Endothelial cell (in vitro differentiated cells): ENCODE results near the gene TMEM204. TPM values are rescaled to one million over a fixed set of nuclear protein-coding genes. Genes with fewer than 3 reads are reported as not detected.

Experiments
- DNase-seq: peaks from one replicate; pipeline ENCODE4 v3.0.0; 2021; ENCODE audit warnings: low spot score
- H3K27ac Mint-ChIP-seq: one replicate; pipeline ENCODE4 v1.8.0; 2021; ENCODE audit warnings: mixed read lengths, inconsistent platforms; ENCODE audit not compliant: unreplicated experiment
- H3K27me3 Mint-ChIP-seq: one replicate; pipeline ENCODE4 v1.8.0; 2021; ENCODE audit warnings: mild to moderate bottlenecking, moderate library complexity, mixed read lengths, inconsistent platforms; ENCODE audit not compliant: unreplicated experiment
- H3K36me3 Mint-ChIP-seq: one replicate; pipeline ENCODE4 v1.8.0; 2021; ENCODE audit warnings: mild to moderate bottlenecking, low read depth, mixed read lengths, inconsistent platforms; ENCODE audit not compliant: unreplicated experiment
- H3K4me1 Mint-ChIP-seq: one replicate; pipeline ENCODE4 v1.8.0; 2021; ENCODE audit warnings: mild to moderate bottlenecking, mixed read lengths, inconsistent platforms; ENCODE audit not compliant: unreplicated experiment
- H3K4me3 Mint-ChIP-seq: one replicate; pipeline ENCODE4 v1.8.0; 2021; ENCODE audit warnings: mild to moderate bottlenecking, mixed read lengths, inconsistent platforms; ENCODE audit not compliant: unreplicated experiment
- H3K9me3 Mint-ChIP-seq: one replicate; pipeline ENCODE4 v1.8.0; 2021; ENCODE audit warnings: mixed read lengths, inconsistent platforms; ENCODE audit not compliant: unreplicated experiment
- total RNA-seq: library from RNA; stranded (reverse); fragmentation: NEBNext Ultra II Directional; extraction: Animal tissue kit (Norgen Biotek cat#: 25700); gene quantifications from one replicate; pipeline ENCODE4 v1.2.1, GENCODE V29; 2021; ENCODE audit not compliant: unreplicated experiment
- TF ChIP-seq, protein P1 (sequence below): fragments of 200-600 bp; sonication (generic); IDR thresholded peaks from one replicate; pipeline ENCODE4 v1.5.0; 2021; ENCODE audit warnings: antibody characterized with exemption; ENCODE audit not compliant: unreplicated experiment

The TMEM204 gene
- total RNA-seq, 1 donor from 2014 or later = 66.3 TPM

DNA sequence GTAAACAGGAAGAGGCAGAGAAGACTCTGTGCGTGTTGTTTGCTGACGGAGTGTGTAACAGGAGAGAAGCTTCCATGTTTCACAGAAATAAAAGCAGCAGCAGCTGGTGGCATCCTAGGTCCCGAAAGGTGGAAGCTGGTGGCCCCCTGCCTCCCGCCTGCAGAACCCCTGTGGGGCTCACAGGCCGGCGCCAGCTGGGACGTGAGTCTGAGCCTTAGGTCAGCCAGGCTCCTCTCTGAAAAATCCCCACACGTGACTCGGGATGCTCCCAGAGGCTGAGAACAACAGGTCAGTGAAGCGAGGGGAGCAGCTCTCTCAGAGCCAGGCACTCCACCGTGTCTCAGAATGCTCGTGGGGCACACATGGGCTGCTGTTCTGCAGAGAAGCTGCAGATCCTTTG is 27.4 kb downstream of the TMEM204 start:
- Mint-ChIP-seq H3K9me3 (no peaks in the 10 kb centered on the region), H3K36me3 (peaks cover 30% of the 10 kb centered on the region), H3K4me1 (peaks cover 32% of the 10 kb centered on the region), H3K4me3 (no peak overlapping the region), H3K27ac (peak overlapping the region; percentile 62), H3K27me3 (peaks cover 6% of the 10 kb centered on the region)
- TF ChIP-seq, protein P1, sequence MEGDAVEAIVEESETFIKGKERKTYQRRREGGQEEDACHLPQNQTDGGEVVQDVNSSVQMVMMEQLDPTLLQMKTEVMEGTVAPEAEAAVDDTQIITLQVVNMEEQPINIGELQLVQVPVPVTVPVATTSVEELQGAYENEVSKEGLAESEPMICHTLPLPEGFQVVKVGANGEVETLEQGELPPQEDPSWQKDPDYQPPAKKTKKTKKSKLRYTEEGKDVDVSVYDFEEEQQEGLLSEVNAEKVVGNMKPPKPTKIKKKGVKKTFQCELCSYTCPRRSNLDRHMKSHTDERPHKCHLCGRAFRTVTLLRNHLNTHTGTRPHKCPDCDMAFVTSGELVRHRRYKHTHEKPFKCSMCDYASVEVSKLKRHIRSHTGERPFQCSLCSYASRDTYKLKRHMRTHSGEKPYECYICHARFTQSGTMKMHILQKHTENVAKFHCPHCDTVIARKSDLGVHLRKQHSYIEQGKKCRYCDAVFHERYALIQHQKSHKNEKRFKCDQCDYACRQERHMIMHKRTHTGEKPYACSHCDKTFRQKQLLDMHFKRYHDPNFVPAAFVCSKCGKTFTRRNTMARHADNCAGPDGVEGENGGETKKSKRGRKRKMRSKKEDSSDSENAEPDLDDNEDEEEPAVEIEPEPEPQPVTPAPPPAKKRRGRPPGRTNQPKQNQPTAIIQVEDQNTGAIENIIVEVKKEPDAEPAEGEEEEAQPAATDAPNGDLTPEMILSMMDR = no peak
- DNase-seq = no peak

DNA sequence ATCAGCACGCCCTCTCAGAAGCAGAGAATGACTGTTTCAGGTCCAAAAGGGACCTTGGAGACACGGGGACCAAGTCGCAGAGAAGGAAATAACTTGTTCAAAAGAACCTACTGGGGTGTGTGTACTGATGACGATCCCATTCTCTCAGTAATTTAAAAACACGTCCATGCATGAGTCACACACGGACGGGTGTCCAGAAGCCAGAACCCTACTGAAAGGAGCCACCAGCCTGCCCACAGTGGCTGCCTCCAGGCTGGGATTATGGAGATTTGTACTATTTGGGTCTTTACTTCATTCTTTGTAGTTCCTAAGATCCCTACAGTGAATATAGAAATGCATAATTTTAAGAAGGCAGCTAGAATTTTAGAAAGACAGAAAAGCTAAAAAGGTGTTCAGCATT is 27.8 kb downstream of the TMEM204 start:
- Mint-ChIP-seq H3K27me3 (peaks cover 9% of the 10 kb centered on the region), H3K4me1 (peaks cover 32% of the 10 kb centered on the region), H3K4me3 (no peak overlapping the region), H3K9me3 (no peaks in the 10 kb centered on the region), H3K36me3 (peaks cover 31% of the 10 kb centered on the region), H3K27ac (no peak overlapping the region)
- DNase-seq = no peak
- TF ChIP-seq, protein P1 = no peak

GRCh38 chr16:1561836-1562235 is 28.4 kb downstream of the TMEM204 start:
- H3K27me3 Mint-ChIP-seq = peaks cover 9% of the 10 kb centered on the region
- peak overlapping the region; percentile 25 for H3K27ac Mint-ChIP-seq
- H3K4me1 Mint-ChIP-seq = peaks cover 32% of the 10 kb centered on the region
- H3K36me3 Mint-ChIP-seq = peaks cover 31% of the 10 kb centered on the region
- TF ChIP-seq, protein P1 = no peak
- H3K9me3 Mint-ChIP-seq = no peaks in the 10 kb centered on the region
- DNase-seq = no peak
- peak overlapping the region; percentile 67 for H3K4me3 Mint-ChIP-seq

GRCh38 chr16:1563786-1564185 is 30.3 kb downstream of the TMEM204 start:
- H3K4me3 Mint-ChIP-seq = no peak overlapping the region
- peaks cover 15% of the 10 kb centered on the region for H3K27me3 Mint-ChIP-seq
- DNase-seq = no peak
- peaks cover 27% of the 10 kb centered on the region for H3K36me3 Mint-ChIP-seq
- TF ChIP-seq, protein P1 = no peak
- no peak overlapping the region for H3K27ac Mint-ChIP-seq
- peaks cover 29% of the 10 kb centered on the region for H3K4me1 Mint-ChIP-seq
- H3K9me3 Mint-ChIP-seq = no peaks in the 10 kb centered on the region

- Mint-ChIP-seq H3K9me3 (no peaks in the 10 kb centered on the region), H3K27me3 (peaks cover 15% of the 10 kb centered on the region), H3K4me3 (no peak overlapping the region), H3K4me1 (peaks cover 24% of the 10 kb centered on the region), H3K36me3 (peaks cover 27% of the 10 kb centered on the region), H3K27ac (no peak overlapping the region)
- TF ChIP-seq, protein P1 = peak; percentile 34
- peak; percentile 54 for DNase-seq
Measured at GRCh38 chr16:1564325-1564724, 30.9 kb downstream of the TMEM204 start.
